ENCODE data around the gene COL1A1.

GRCh38 chr17:50164697-50164988 lies 36.8 kb downstream of the COL1A1 start:
- TF ChIP-seq EP300 (IDR thresholded peaks at IDR 0.05) (no peak), POLR2A (IDR thresholded peaks at IDR 0.05) (no peak)
- TF ChIP-seq, protein P1, sequence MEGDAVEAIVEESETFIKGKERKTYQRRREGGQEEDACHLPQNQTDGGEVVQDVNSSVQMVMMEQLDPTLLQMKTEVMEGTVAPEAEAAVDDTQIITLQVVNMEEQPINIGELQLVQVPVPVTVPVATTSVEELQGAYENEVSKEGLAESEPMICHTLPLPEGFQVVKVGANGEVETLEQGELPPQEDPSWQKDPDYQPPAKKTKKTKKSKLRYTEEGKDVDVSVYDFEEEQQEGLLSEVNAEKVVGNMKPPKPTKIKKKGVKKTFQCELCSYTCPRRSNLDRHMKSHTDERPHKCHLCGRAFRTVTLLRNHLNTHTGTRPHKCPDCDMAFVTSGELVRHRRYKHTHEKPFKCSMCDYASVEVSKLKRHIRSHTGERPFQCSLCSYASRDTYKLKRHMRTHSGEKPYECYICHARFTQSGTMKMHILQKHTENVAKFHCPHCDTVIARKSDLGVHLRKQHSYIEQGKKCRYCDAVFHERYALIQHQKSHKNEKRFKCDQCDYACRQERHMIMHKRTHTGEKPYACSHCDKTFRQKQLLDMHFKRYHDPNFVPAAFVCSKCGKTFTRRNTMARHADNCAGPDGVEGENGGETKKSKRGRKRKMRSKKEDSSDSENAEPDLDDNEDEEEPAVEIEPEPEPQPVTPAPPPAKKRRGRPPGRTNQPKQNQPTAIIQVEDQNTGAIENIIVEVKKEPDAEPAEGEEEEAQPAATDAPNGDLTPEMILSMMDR (IDR thresholded peaks at IDR 0.05), result no peak

Data from ovary (tissue), 3 donors.